Hematopoietic multipotent progenitor cell treated with erythropoietin and hydrocortisone succinate and interleukin-3 and kit ligand, for 8 days (in vitro differentiated cells): ENCODE measurements around the gene FSTL4.
A peak's percentile ranks its signal among the peaks of the same experiment; 100 is the strongest.

Source experiments
- DNase-seq: peaks from one replicate; pipeline ENCODE4 v3.0.0-alpha.2; 2015

FSTL4 gene

DNA sequence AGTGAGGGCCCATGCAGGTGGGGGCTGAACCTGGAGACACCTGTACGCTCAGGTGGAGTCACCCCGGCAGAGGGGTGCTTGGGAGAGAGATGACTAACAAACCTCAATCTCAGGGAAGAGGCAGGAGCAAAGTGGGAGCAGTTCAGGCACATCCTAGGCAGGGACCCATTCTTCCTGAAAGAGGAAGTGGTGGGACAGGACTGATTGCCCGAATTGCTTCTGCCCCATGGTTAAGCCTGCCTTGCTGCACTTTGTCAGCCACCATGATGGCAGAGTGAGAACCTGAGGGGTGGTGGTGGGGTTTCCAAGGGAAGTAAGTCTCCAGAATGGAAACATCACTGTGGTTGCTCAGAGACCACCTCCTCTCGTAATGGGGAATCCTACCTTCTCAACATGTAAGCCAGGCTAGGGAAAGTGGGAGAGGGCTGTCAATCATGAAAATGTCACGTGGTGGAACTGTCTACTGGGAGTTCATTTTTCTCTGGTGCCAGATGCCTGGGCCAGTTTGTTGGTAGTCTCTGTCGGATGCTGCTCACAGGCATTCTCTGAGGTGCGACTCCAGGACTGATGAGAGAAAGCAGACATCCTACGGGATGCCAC is 410.2 kb downstream of the FSTL4 start:
- DNase-seq = no peak

- DNase-seq = no peak
Measured at GRCh38 chr5:133201310-133201709, 411.0 kb downstream of the FSTL4 start.

DNA sequence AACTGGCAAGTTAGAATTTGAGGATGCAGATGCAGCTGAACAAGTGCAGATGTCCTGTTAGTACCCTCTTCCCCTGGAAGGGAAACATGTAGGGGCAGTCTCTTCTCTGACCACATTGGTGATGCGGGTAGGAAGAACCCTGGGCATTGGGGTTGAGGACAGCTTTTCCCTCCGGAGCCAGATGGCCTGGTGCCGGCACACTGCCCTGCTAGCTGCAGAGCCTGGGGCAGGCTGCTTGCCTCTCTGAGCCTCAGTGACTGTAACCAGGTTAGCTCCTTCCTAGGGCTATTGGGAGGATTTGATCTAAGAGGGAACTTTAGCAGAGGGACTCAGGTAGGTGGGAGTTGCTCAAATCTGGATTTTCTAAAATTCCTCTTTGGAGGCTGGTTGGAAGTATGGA is 412.1 kb downstream of the FSTL4 start:
- DNase-seq = no peak

DNA sequence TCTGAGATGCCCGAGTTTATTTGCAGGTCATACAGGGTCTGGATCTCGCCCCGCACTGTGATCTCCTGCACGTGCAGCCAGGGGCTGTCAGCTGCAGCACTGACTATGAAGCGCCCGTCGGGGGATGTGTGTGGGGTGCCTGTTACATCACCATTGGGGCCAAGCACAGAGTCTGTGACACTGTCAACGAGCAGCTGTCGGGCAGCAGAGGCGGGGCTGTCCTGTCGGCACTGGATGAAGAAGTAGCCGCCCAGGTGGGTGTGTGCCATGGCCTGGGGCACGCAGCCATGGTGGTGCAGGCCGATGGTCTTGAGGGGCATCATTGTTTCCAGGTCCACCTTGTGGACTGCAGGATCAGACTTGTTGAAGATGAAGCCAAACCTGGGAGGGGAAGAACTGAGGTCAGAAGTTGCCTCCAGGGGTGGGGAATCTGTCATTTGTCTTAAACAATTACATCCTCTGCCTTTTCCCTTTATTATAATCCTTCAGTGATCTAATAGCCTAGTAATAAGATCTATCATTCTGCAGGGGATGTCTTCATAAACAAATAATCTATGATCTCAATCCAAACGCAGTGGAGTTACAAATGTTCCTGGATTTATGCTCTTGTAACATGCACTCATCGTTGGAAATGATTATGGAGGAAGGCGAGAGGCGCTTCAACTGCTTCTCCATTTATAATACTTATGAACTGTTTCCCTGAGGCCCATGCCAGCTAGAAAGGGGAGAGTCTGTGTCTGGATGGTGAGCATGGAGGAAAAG is 412.7 kb downstream of the FSTL4 start:
- DNase-seq = no peak

- DNase-seq = no peak
Measured at GRCh38 chr5:133198511-133198910, 413.8 kb downstream of the FSTL4 start.

- DNase-seq = no peak
Measured at GRCh38 chr5:133196441-133197085, 415.8 kb downstream of the FSTL4 start.

DNA sequence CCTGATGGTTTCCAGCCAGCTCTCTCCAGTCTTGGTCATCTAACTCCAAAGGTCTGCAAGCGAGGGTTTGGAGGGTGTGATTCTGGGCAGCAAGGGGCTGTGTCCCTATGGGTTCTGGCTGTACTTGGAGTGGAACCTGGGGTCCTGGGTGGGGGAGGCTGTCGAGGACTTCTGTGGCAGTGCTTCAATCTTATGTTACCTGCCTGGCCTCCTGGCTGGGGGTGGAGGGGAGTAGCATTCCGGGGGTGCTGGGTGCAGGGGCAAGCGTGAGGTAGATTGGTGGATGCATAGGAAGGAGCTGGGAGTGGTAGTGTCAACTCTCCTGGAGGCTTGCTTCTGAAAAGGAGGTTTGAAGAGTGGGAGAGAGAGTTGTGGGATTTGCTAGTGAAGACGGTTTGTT is 417.1 kb downstream of the FSTL4 start:
- no peak for DNase-seq

GRCh38 chr5:133193794-133194193 is 418.5 kb downstream of the FSTL4 start:
- no peak for DNase-seq

- no peak for DNase-seq
Measured at GRCh38 chr5:133192716-133193115, 419.6 kb downstream of the FSTL4 start.

- no peak for DNase-seq
Measured at GRCh38 chr5:133189881-133190280, 422.5 kb downstream of the FSTL4 start.

DNA sequence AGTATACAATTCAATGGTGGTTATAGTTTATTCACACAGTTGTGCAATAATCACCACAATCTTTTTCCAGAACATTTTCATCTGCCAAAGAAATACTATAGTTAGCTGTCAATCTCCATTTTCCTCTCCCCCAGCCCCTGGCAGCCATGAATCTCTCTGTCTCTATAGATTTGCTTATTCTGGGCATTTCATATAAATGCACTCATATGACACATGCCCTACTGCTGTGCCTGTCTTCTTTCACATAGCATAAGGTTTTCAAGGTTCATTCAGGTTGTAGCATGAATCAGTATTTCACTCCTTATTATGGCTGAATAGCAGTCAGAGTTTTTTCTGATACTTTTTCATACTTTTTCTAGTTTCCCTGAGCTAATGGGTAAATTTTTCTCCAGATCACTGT is 432.9 kb downstream of the FSTL4 start:
- DNase-seq = no peak

DNA sequence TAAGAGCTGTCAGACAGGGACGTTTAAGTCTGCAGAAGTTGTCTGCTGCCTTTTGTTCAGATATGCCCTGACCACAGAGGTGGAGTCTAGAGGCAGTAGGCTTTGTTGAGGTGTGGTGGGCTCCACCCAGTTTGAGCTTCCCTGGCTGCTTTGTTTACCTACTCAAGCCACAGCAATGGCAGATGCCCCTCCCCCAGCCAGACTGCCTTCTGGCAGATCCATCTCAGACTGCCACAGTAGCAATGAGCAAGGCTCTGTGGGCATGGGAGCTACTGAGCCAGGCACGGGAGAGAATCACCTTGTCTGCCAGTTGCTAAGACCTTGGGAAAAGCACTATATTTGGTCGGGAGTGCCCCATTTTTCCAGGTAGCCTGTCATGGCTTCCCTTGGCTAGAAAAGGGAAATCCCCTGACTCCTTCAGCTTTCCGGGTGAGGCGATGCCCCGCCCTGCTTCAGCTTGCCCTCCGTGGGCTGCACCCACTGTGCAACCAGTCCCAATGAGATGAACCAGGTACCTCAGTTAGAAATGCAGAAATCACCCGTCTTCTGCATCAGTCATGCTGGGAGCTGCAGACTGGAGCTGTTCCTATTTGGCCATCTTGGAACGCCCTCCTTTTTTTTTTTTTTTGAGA is 441.5 kb downstream of the FSTL4 start:
- peak; percentile 8 for DNase-seq

DNA sequence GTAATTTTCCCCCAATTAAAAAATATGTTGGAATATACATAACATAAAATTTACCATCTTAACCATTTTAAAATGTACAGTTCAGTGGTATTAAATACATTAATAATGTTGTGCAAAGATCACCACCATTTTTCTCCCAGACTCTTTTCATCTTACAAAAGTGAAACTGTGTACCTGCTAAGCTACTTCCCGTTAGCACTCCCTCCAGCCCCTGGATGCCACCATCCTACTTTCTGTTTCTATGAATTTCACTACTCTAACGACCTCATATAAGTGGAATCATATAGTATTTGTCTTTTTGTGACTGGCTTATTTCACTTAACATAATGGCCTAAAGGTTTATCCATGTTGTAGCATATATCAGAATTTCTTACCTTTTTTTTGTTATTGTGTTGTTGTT is 447.6 kb downstream of the FSTL4 start:
- DNase-seq = no peak

DNA sequence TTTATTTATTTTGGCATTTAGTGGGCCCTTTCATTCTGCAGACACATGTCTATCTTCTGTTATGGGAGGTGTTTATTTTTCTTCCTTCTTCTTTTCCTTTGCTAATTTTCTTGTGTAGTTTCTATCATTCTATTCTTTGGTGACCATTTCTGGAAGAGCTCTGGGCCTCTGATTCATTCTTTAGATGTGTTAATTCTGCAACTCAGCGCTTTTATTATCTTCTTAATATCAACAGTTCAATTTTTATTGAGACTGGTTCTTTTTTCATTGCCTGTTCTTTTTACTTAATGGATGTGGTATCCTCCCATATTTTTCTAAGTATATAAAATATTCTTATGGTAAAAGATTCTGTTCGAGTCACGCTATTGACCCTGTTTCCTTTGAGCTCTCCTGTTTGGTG is 448.5 kb downstream of the FSTL4 start:
- DNase-seq = no peak

DNA sequence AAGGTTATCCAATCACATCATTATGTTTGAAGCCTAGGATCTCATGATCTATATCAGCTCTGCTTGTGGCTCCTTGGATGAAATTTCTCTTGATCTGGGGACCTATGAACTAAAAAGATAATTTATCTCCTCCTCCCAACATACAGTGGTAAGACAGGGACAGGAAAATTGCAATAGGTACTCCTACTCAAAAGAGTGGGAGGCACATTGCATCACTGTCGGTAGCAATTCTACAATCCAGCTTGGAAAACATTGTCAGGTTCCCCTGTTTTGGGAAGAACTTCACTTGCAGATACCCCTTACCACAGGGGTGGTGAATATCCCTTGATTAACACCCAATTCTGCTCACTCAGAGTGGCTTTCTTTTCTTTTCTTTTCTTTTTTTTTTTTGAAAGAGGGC is 452.8 kb downstream of the FSTL4 start:
- no peak for DNase-seq

- no peak for DNase-seq
Measured at GRCh38 chr5:133155326-133155969, 456.9 kb downstream of the FSTL4 start.

DNA sequence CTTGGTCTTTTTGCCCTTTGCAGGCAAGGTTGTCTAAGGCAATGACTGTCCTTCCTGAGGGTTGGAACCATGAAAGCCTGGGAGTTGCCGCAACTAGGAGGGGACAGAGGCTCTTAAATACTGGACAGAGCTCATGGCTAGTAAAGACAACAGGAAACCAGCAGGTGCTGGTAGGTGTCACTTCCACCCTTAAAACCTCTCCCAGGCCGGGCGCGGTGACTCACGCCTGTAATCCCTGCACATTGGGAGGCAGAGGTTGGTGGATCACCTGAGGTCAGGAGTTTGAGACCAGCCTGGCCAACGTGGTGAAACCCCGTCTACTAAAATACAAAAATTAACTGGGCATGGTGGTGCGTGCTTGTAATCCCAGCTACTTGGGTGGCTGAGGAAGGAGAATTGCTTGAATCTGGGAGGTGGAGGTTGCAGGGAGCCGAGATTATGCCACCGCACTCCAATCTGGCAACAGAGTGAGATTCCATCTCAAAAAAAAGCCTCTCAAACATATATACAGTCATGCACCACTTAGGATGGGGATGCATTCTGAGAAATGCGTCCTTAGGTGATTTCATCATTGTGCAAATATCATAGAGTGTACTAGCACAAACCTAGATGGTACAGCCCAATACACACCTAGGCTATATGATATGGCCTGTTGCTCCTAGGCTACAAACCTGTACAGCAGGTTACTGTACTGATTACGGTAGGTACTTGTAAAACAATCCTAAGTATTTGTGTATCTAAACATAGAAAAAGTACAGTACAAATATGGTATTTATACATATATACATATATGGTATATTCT is 457.9 kb downstream of the FSTL4 start:
- no peak for DNase-seq

DNA sequence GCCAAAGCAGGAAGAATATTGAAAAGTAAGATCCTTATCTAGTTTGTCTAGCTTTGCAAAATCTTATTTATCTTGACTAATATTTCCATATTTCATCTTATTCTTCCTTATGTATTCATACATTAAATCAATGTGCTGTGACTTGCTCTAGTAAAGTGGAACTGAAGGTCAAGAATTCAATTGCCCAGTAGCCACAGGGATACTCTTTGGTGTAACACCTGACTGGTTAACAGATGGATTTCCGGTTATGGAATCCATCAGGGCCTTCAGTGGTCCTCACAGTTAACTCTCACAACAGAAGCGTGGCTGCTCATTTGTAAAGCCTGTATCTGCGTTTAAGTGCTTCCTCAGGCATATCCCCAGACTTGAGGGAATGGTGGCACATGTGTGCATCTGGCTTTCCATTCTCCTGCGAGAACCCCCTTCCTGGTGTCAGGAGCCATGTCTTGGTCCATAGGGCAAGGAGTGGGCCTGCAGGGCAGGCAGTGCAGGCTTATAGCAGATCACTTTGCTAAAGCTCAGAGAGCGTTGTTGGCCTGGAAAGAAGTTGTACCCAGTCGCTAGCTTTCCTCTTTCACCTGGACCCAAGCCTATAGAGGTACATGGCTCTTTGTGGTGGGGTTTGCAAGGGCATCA is 461.3 kb downstream of the FSTL4 start:
- no peak for DNase-seq

- DNase-seq = no peak
Measured at GRCh38 chr5:133149345-133149744, 463.0 kb downstream of the FSTL4 start.

GRCh38 chr5:133147815-133148567 is 464.4 kb downstream of the FSTL4 start:
- no peak for DNase-seq

GRCh38 chr5:133147411-133147810 is 464.9 kb downstream of the FSTL4 start:
- peak; percentile 6 for DNase-seq
